Measurements from ENCODE around the gene SMYD3.

DNA sequence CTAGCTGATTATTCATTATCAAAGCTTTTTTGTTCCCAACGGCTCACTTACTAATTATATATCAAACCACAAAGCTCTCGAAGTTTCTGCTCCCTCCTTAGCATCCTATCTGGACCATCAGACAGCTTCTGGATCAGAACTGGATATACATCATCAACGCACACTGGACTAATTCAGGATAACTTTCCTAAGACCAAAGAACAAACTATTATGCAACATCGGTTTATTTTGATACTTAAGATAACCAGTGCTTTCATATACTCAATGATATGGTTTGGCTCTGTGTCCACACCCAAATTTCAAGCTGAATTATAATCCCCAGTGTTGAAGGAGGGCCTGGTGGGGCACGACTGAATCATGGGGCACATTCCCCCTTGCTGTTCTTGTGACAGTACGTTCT is 110.8 kb downstream of the SMYD3 start:
- TF ChIP-seq POLR2A (IDR thresholded peaks at IDR 0.05; ENCODE audit: low read depth) = no peak
- TF ChIP-seq, protein P1, sequence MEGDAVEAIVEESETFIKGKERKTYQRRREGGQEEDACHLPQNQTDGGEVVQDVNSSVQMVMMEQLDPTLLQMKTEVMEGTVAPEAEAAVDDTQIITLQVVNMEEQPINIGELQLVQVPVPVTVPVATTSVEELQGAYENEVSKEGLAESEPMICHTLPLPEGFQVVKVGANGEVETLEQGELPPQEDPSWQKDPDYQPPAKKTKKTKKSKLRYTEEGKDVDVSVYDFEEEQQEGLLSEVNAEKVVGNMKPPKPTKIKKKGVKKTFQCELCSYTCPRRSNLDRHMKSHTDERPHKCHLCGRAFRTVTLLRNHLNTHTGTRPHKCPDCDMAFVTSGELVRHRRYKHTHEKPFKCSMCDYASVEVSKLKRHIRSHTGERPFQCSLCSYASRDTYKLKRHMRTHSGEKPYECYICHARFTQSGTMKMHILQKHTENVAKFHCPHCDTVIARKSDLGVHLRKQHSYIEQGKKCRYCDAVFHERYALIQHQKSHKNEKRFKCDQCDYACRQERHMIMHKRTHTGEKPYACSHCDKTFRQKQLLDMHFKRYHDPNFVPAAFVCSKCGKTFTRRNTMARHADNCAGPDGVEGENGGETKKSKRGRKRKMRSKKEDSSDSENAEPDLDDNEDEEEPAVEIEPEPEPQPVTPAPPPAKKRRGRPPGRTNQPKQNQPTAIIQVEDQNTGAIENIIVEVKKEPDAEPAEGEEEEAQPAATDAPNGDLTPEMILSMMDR (IDR thresholded peaks at IDR 0.05) = no peak
